ENCODE results near the gene DLL3.

Gene DLL3

DNA sequence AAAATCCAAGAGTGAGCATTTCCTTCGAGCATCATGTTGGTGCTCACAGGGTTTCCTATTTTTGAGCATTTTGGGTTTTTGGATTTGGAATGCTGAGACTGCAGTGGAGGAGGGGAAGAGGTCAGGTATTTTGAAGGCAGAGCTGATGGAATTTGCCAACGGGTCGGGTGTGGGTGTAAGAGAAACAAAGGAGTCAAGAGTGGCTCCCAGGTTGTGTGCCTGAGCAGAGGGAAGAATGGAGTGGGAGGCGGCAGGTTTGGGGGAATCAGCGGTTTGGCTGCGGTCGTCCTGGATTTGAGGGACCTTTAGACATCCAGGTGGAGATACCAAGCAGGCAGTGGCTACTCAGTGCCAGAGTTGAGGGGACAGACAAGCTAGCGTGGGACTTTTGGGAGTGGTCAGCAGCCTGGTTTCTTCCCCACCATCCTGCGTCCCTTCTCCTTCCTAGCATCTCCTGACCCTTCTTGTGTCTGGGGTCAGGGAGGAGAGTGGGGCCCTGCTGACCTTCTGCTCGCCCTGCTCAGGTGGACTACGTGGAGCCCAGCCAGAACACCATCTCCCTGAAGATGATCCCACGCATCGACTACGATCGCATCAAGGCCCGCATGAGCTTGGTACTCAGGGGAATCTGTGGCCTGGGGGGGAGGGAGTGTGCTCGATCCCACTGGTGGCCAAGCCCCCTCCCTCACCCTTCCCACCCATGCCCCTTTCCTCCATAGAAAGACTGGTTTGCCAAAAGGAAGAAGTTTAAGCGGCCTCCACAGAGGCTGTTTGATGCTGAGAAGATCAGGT lies 32.6 kb upstream of the DLL3 start:
- ATAC-seq: no peak
- TF ChIP-seq ZFP30 (CRISPR knock-in tag; IDR thresholded peaks at IDR 0.05) (no peak), ARNTL (CRISPR knock-in tag; IDR thresholded peaks at IDR 0.05; ENCODE audit: borderline replicate concordance, low read depth) (no peak), ZFP3 (CRISPR knock-in tag; IDR thresholded peaks at IDR 0.05) (no peak), OSR1 (CRISPR knock-in tag; IDR thresholded peaks at IDR 0.05) (no peak), TCF4 (CRISPR knock-in tag; IDR thresholded peaks at IDR 0.05; ENCODE audit: borderline replicate concordance) (no peak), SNAI2 (CRISPR knock-in tag; IDR thresholded peaks at IDR 0.05) (no peak), TOX (CRISPR knock-in tag; IDR thresholded peaks at IDR 0.05; ENCODE audit: borderline replicate concordance) (no peak), PPARA (CRISPR knock-in tag; IDR thresholded peaks at IDR 0.05; ENCODE audit: borderline replicate concordance) (no peak), ZNF70 (CRISPR knock-in tag; IDR thresholded peaks at IDR 0.05) (no peak), GLIS3 (CRISPR knock-in tag; IDR thresholded peaks at IDR 0.05) (no peak), ZNF565 (CRISPR knock-in tag; conservative IDR thresholded peaks at IDR 0.05; ENCODE audit: low read depth) (no peak), RARB (CRISPR knock-in tag; IDR thresholded peaks at IDR 0.05) (no peak), CSDC2 (CRISPR knock-in tag; IDR thresholded peaks at IDR 0.05) (no peak), ZC3H10 (CRISPR knock-in tag; IDR thresholded peaks at IDR 0.05) (no peak)
- TF ChIP-seq, protein P1, sequence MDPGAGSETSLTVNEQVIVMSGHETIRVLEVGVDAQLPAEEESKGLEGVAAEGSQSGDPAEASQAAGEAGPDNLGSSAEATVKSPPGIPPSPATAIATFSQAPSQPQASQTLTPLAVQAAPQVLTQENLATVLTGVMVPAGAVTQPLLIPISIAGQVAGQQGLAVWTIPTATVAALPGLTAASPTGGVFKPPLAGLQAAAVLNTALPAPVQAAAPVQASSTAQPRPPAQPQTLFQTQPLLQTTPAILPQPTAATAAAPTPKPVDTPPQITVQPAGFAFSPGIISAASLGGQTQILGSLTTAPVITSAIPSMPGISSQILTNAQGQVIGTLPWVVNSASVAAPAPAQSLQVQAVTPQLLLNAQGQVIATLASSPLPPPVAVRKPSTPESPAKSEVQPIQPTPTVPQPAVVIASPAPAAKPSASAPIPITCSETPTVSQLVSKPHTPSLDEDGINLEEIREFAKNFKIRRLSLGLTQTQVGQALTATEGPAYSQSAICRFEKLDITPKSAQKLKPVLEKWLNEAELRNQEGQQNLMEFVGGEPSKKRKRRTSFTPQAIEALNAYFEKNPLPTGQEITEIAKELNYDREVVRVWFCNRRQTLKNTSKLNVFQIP (CRISPR knock-in tag; IDR thresholded peaks at IDR 0.05; ENCODE audit: borderline replicate concordance, low read depth): no peak

GRCh38 chr19:39467941-39468340 lies 30.8 kb upstream of the DLL3 start:
- TF ChIP-seq GLIS3 (CRISPR knock-in tag; IDR thresholded peaks at IDR 0.05) (no peak), TOX (CRISPR knock-in tag; IDR thresholded peaks at IDR 0.05; ENCODE audit: borderline replicate concordance) (no peak), PATZ1 (CRISPR knock-in tag; IDR thresholded peaks at IDR 0.05; ENCODE audit: borderline replicate concordance) (no peak), BACH2 (CRISPR knock-in tag; IDR thresholded peaks at IDR 0.05; ENCODE audit: borderline replicate concordance) (no peak)
- ATAC-seq: no peak

DNA sequence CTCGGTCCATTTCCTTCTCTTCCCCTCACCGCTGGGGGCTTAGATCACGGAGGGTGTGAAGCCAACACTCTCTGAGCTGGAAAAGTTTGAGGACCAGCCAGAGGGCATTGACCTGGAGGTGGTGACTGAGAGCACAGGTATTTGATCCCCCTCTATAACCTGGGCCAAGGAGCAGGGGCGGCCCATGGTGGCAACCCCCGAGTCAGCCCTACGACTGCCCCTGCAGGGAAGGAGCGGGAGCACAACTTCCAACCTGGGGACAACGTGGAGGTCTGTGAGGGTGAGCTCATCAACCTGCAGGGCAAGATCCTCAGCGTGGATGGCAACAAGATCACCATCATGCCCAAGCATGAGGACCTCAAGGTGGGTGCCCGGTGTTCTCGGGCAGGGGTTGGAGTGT lies 29.7 kb upstream of the DLL3 start:
- no peak for TF ChIP-seq ESRRG (CRISPR knock-in tag; IDR thresholded peaks at IDR 0.05)
- TF ChIP-seq ZNF565 (CRISPR knock-in tag; conservative IDR thresholded peaks at IDR 0.05; ENCODE audit: low read depth): no peak
- no peak for TF ChIP-seq SNAI2 (CRISPR knock-in tag; IDR thresholded peaks at IDR 0.05)
- TF ChIP-seq ZFP30 (CRISPR knock-in tag; IDR thresholded peaks at IDR 0.05): no peak
- no peak for TF ChIP-seq OSR1 (CRISPR knock-in tag; IDR thresholded peaks at IDR 0.05)
- no peak for TF ChIP-seq ZNF70 (CRISPR knock-in tag; IDR thresholded peaks at IDR 0.05)
- no peak for TF ChIP-seq TCF4 (CRISPR knock-in tag; IDR thresholded peaks at IDR 0.05; ENCODE audit: borderline replicate concordance)
- no peak for TF ChIP-seq ISL1 (CRISPR knock-in tag; IDR thresholded peaks at IDR 0.05)
- no peak for ATAC-seq

DNA sequence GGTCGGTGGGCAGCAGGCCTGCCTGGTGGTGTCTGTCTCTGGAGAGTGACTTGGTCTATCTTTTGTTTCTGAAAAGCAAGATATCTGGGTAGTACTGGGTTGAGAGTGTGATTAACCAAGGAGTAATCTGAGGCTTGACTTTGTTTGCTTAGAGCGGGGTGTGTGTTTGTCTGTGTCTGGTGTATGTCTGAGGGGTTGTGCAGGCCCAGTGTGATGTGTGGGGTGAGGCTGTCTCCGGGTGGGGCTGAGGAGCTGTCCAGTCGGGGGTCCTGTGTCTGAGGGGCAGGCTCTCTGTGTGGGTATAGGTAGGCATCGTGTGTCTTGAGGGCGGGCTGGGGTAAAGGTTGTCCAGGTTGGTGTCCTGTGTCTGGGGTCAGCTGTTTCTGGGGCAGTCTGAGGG lies 29.2 kb upstream of the DLL3 start:
- TF ChIP-seq PPARA (CRISPR knock-in tag; IDR thresholded peaks at IDR 0.05; ENCODE audit: borderline replicate concordance): no peak
- TF ChIP-seq ZNF8 (CRISPR knock-in tag; IDR thresholded peaks at IDR 0.05): no peak
- TF ChIP-seq, protein P2, sequence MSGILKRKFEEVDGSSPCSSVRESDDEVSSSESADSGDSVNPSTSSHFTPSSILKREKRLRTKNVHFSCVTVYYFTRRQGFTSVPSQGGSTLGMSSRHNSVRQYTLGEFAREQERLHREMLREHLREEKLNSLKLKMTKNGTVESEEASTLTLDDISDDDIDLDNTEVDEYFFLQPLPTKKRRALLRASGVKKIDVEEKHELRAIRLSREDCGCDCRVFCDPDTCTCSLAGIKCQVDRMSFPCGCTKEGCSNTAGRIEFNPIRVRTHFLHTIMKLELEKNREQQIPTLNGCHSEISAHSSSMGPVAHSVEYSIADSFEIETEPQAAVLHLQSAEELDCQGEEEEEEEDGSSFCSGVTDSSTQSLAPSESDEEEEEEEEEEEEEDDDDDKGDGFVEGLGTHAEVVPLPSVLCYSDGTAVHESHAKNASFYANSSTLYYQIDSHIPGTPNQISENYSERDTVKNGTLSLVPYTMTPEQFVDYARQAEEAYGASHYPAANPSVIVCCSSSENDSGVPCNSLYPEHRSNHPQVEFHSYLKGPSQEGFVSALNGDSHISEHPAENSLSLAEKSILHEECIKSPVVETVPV (CRISPR knock-in tag; IDR thresholded peaks at IDR 0.05): no peak
- TF ChIP-seq, protein P3, sequence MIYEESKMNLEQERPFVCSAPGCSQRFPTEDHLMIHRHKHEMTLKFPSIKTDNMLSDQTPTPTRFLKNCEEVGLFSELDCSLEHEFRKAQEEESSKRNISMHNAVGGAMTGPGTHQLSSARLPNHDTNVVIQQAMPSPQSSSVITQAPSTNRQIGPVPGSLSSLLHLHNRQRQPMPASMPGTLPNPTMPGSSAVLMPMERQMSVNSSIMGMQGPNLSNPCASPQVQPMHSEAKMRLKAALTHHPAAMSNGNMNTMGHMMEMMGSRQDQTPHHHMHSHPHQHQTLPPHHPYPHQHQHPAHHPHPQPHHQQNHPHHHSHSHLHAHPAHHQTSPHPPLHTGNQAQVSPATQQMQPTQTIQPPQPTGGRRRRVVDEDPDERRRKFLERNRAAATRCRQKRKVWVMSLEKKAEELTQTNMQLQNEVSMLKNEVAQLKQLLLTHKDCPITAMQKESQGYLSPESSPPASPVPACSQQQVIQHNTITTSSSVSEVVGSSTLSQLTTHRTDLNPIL (CRISPR knock-in tag; IDR thresholded peaks at IDR 0.05; ENCODE audit: low read depth): no peak
- no peak for TF ChIP-seq ARNTL (CRISPR knock-in tag; IDR thresholded peaks at IDR 0.05; ENCODE audit: borderline replicate concordance, low read depth)
- no peak for TF ChIP-seq SNAI2 (CRISPR knock-in tag; IDR thresholded peaks at IDR 0.05)
- no peak for TF ChIP-seq ZC3H10 (CRISPR knock-in tag; IDR thresholded peaks at IDR 0.05)
- no peak for TF ChIP-seq ZNF565 (CRISPR knock-in tag; conservative IDR thresholded peaks at IDR 0.05; ENCODE audit: low read depth)
- ATAC-seq: no peak
